Smooth muscle cell (in vitro differentiated cells): ENCODE measurements around the gene DDN. TPM values are rescaled to one million over a fixed set of nuclear protein-coding genes. Genes with fewer than 3 reads are reported as not detected.

Experiments
- DNase-seq: peaks from one replicate; lab custom pipeline; 2025; ENCODE audit not compliant: unreplicated experiment; lab: John Stamatoyannopoulos, UW
- H2AFZ ChIP-seq: fragments of 200-600 bp; sonication (generic); 2 replicates; pipeline ENCODE4 v1.6.0; 2016; ENCODE audit warnings: antibody characterized with exemption, low read depth, mild to moderate bottlenecking
- H3F3A ChIP-seq: fragments of 200-600 bp; sonication (generic); 2 replicates; pipeline ENCODE4 v1.6.0; 2017; ENCODE audit warnings: antibody characterized with exemption, low read depth
- H3K27ac ChIP-seq: fragments of 200-600 bp; sonication (generic); 2 replicates; pipeline ENCODE4 v1.5.1; 2016; ENCODE audit warnings: low read depth, mild to moderate bottlenecking
- H3K27me3 ChIP-seq: fragments of 200-600 bp; sonication (generic); 2 replicates; pipeline ENCODE4 v1.6.1; 2016; ENCODE audit warnings: low read depth, mild to moderate bottlenecking
- H3K36me3 ChIP-seq: fragments of 200-600 bp; sonication (generic); 2 replicates; pipeline ENCODE4 v1.5.1; 2016; ENCODE audit warnings: low read depth
- H3K4me1 ChIP-seq: fragments of 200-600 bp; sonication (generic); 2 replicates; pipeline ENCODE4 v1.5.1; 2016; ENCODE audit warnings: low read depth
- H3K4me2 ChIP-seq: fragments of 200-600 bp; sonication (generic); 2 replicates; pipeline ENCODE4 v1.6.0; 2016; ENCODE audit warnings: mild to moderate bottlenecking
- H3K4me3 ChIP-seq: fragments of 200-600 bp; sonication (generic); 2 replicates; pipeline ENCODE4 v1.5.1; 2016; ENCODE audit warnings: mild to moderate bottlenecking
- H3K79me2 ChIP-seq: fragments of 200-600 bp; sonication (generic); 2 replicates; pipeline ENCODE4 v1.6.0; 2016; ENCODE audit warnings: low read depth, mild to moderate bottlenecking
- H3K9ac ChIP-seq: fragments of 200-600 bp; sonication (generic); 2 replicates; pipeline ENCODE4 v1.6.0; 2016; ENCODE audit warnings: low read depth
- H3K9me3 ChIP-seq: fragments of 200-600 bp; sonication (generic); replicated peaks from 2 replicates; pipeline ENCODE4 v1.5.1; 2016; ENCODE audit warnings: low read depth
- H4K20me1 ChIP-seq: fragments of 200-600 bp; sonication (generic); 2 replicates; pipeline ENCODE4 v1.6.0; 2016; ENCODE audit warnings: low read depth
- CTCF ChIP-seq: fragments of 200-600 bp; sonication (generic); IDR thresholded peaks from 2 replicates; pipeline ENCODE4 v1.5.1; 2017; ENCODE audit warnings: borderline replicate concordance, mild to moderate bottlenecking, antibody characterized with exemption; ENCODE audit not compliant: insufficient read depth, poor library complexity, severe bottlenecking
- WGBS: methylation state at CpG from one replicate; pipeline ENCODE4 v1.1.7; 2016; ENCODE audit warnings: low lambda C conversion rate; 5-methylcytosine and 5-hydroxymethylcytosine counted together
- polyA plus RNA-seq: library from polyadenylated mRNA; unstranded; fragments of >200 nt; fragmentation: Nextera tagmentation; extraction: Ambion mirVana; gene quantifications from 2 replicates; pipeline ENCODE4 v1.2.1, GENCODE V29; 2016
- total RNA-seq: library from RNA; depleted of rRNA; stranded (reverse); fragments of >200 nt; gene quantifications from 2 replicates; pipeline ENCODE4 v1.2.3, GENCODE V29; 2014

DDN gene
- total and polyA plus RNA-seq, 2 experiments from 2014 or later, result 0.03 to 0.13 TPM

DNA sequence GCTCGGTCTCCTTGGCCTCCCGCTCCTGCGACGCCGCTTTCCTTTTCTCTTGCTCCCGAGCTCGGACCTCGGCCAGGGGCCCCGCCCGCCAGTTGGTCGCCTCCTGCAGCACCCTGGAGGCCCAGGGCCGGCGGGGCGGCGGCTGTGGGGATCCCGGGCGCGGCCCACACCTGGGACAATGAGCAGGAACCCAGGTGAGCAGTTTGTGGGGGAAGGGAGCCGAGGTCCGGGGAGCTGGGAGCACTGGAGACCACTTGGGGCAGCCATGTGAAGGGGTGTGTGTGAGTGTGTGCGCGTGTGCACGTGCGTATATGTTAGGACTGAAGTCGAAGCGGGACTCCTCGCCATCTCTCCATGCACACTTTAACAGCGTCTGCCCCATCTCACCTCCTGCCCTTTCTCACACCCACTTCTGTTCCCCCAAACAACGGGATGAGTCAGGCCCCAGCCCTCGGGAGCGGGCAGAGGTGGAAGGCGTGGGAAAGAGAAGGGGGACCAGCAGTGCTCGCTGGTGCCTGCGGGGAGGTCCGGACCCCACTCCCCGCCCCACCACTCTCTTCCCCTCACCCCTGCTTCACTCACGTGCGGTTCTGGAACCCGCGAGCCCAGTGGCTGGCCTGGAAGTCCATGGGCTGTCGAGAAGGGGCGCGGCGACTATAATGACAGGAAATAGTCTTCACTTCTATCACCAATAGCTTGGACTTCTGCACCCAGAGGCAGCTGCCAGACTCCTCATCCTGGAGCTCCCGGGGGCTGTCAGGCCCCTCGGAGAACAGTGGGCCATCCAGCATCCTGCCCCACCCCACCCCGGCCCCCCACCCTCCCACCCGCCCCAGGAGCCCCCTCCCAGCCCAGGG, 450 bp downstream of the DDN start:
- Histone ChIP-seq H3K4me1 (peaks cover 11% of the 10 kb centered on the region), H3K36me3 (peaks cover 5% of the 10 kb centered on the region), H3K79me2 (no peaks in the 10 kb centered on the region), H2AFZ (no peak overlapping the region), H3K27ac (no peak overlapping the region), H3K4me3 (peak overlapping the region; percentile 56), H3F3A (peaks cover 6% of the 10 kb centered on the region), H3K9me3 (no peaks in the 10 kb centered on the region), H3K4me2 (peak overlapping the region; percentile 94), H3K27me3 (peaks cover 44% of the 10 kb centered on the region), H3K9ac (no peak overlapping the region), H4K20me1 (peaks cover 15% of the 10 kb centered on the region)
- no peak for DNase-seq
- 5% methylated on average over 40 of the region's 48 CpGs for WGBS
- no peak for TF ChIP-seq CTCF

DNA sequence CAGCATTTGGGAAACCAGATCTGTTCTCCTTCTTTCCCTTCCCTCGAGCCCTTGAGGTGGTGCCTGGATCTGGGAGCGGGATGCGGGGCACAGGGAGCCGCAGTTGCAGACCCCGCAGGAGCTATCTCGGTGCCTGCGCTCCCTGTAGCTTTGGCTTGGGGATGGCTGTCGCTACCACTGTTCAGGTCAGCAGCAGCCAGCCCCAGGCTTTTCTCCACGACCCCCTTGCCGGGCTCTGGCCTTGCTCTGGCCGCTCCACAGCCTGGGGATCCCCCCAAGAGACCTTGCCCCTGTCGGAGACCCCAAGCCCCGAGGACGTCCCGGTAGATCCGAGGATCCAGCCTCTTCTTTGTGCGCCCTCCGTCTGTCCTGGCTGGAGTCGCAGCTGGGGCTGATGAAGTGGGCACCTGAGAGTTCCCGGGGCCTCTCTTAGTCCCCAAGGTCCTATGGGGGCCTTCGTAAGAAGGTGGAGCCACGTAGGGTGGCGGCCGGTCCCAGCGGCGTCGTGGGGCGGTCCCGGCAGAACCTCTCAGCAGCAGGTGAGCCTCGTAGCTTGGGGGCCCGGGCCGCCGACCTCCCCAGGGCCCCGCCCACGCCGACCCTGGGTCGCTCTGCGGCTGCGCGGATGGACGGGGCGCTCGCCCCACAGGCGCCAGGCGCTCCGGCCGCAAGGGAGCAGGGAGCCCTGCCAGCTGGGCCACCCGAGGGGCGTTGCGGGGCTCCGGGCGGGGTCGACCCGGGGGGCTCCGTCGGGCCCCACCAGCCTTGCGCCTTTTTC, 1.3 kb downstream of the DDN start:
- peaks cover 44% of the 10 kb centered on the region for H3K27me3 ChIP-seq
- no peak overlapping the region for H3K27ac ChIP-seq
- no peak for DNase-seq
- WGBS, result 1% methylated on average over 40 of the region's 57 CpGs
- H4K20me1 ChIP-seq, result peaks cover 15% of the 10 kb centered on the region
- peaks cover 11% of the 10 kb centered on the region for H3K4me1 ChIP-seq
- no peak overlapping the region for H2AFZ ChIP-seq
- H3K9ac ChIP-seq, result no peak overlapping the region
- H3K36me3 ChIP-seq, result peaks cover 5% of the 10 kb centered on the region
- no peaks in the 10 kb centered on the region for H3K9me3 ChIP-seq
- no peak for TF ChIP-seq CTCF
- peaks cover 6% of the 10 kb centered on the region for H3F3A ChIP-seq
- no peaks in the 10 kb centered on the region for H3K79me2 ChIP-seq
- H3K4me3 ChIP-seq, result peak overlapping the region; percentile 56
- peak overlapping the region; percentile 94 for H3K4me2 ChIP-seq

GRCh38 chr12:48996794-48997718, 2.1 kb downstream of the DDN start:
- Histone ChIP-seq H3K9me3 (no peaks in the 10 kb centered on the region), H3K36me3 (peaks cover 1% of the 10 kb centered on the region), H3K4me2 (peak overlapping the region; percentile 94), H4K20me1 (peaks cover 15% of the 10 kb centered on the region), H2AFZ (peak overlapping the region; percentile 49), H3K4me1 (peaks cover 11% of the 10 kb centered on the region), H3K9ac (no peak overlapping the region), H3F3A (peaks cover 6% of the 10 kb centered on the region), H3K27me3 (peaks cover 44% of the 10 kb centered on the region), H3K79me2 (no peaks in the 10 kb centered on the region), H3K27ac (no peak overlapping the region), H3K4me3 (peak overlapping the region; percentile 56)
- 12% methylated on average over 43 of the region's 71 CpGs for WGBS
- peak; percentile 40 for DNase-seq
- peak; percentile 60 for TF ChIP-seq CTCF
